GM23338 (cell line): Measurements from ENCODE around the gene SUN5. TPM values are rescaled to one million over a fixed set of nuclear protein-coding genes. Genes with fewer than 3 reads are reported as not detected.

Experiments
- ATAC-seq: fragments of 200-7000 bp; cut with Tn5 transposase; 3 replicates; pipeline ENCODE4 v1.9.1; 2020
- DNase-seq: peaks from one replicate; pipeline ENCODE4 v3.0.0-alpha.2; 2015; ENCODE audit warnings: low spot score
- H2AFZ ChIP-seq: fragments of 200-600 bp; sonication (generic); 2 replicates; pipeline ENCODE4 v1.8.0; 2016; ENCODE audit warnings: antibody characterized with exemption, mild to moderate bottlenecking, moderate library complexity
- H3F3A ChIP-seq: fragments of 200-600 bp; sonication (generic); replicated peaks from 2 replicates; pipeline ENCODE4 v1.8.0; 2017; ENCODE audit warnings: antibody characterized with exemption, mixed run types, low read depth
- H3K27ac ChIP-seq: fragments of 200-600 bp; sonication (generic); 2 replicates; pipeline ENCODE4 v1.6.1; 2016; ENCODE audit warnings: low read depth
- H3K27me3 ChIP-seq: fragments of 200-600 bp; sonication (generic); 2 replicates; pipeline ENCODE4 v1.8.0; 2016; ENCODE audit warnings: mild to moderate bottlenecking, mixed run types, moderate library complexity; ENCODE audit not compliant: insufficient read depth
- H3K36me3 ChIP-seq: fragments of 200-600 bp; sonication (generic); 2 replicates; pipeline ENCODE4 v1.8.0; 2016; ENCODE audit warnings: mild to moderate bottlenecking; ENCODE audit not compliant: insufficient read depth
- H3K4me1 ChIP-seq: fragments of 200-600 bp; sonication (generic); 2 replicates; pipeline ENCODE4 v1.8.0; 2016; ENCODE audit warnings: mild to moderate bottlenecking, moderate library complexity; ENCODE audit not compliant: insufficient read depth
- H3K4me2 ChIP-seq: fragments of 200-600 bp; sonication (generic); 2 replicates; pipeline ENCODE4 v1.7.1; 2017; ENCODE audit warnings: mixed run types
- H3K4me3 ChIP-seq: fragments of 200-600 bp; sonication (generic); 2 replicates; pipeline ENCODE4 v1.6.1; 2016; ENCODE audit warnings: mixed run types
- H3K79me2 ChIP-seq: fragments of 200-600 bp; sonication (generic); replicated peaks from 2 replicates; pipeline ENCODE4 v1.8.0; 2017; ENCODE audit warnings: mild to moderate bottlenecking; ENCODE audit not compliant: insufficient read depth
- H3K9me2 ChIP-seq: fragments of 200-600 bp; sonication (generic); 2 replicates; pipeline ENCODE4 v1.8.0; 2017; ENCODE audit not compliant: insufficient read depth
- H4K20me1 ChIP-seq: fragments of 200-600 bp; sonication (generic); replicated peaks from 2 replicates; pipeline ENCODE4 v1.8.0; 2017; ENCODE audit warnings: mild to moderate bottlenecking; ENCODE audit not compliant: insufficient read depth
- H3K27ac Mint-ChIP-seq: 2 replicates; pipeline ENCODE4 v1.8.0; 2020; ENCODE audit warnings: inconsistent platforms, mild to moderate bottlenecking, moderate library complexity, mixed read lengths
- H3K27me3 Mint-ChIP-seq: 3 replicates; pipeline ENCODE4 v1.8.0; 2022; ENCODE audit warnings: low read depth, mild to moderate bottlenecking, moderate library complexity, mixed read lengths, inconsistent platforms; ENCODE audit not compliant: insufficient read depth, poor library complexity
- H3K36me3 Mint-ChIP-seq: 3 replicates; pipeline ENCODE4 v1.8.0; 2021; ENCODE audit warnings: low read depth, mild to moderate bottlenecking, inconsistent platforms, moderate library complexity, mixed read lengths
- H3K4me1 Mint-ChIP-seq: 3 replicates; pipeline ENCODE4 v1.8.0; 2020; ENCODE audit warnings: mild to moderate bottlenecking, inconsistent platforms, mixed read lengths
- H3K4me3 Mint-ChIP-seq: 3 replicates; pipeline ENCODE4 v1.8.0; 2021; ENCODE audit warnings: moderate library complexity, mild to moderate bottlenecking, inconsistent platforms, mixed read lengths
- H3K9me3 Mint-ChIP-seq: 3 replicates; pipeline ENCODE4 v1.8.0; 2020; ENCODE audit warnings: moderate library complexity, mild to moderate bottlenecking, inconsistent platforms, mixed read lengths
- CREB1 ChIP-seq: fragments of 250-450 bp; sonication (Bioruptor Pico); IDR thresholded peaks from 2 replicates; pipeline ENCODE4 v1.5.0; 2020; ENCODE audit warnings: low read depth, mild to moderate bottlenecking, moderate library complexity
- EZH2 ChIP-seq: fragments of 200-600 bp; sonication (generic); IDR thresholded peaks from one replicate; pipeline ENCODE4 v1.8.0; 2017; ENCODE audit warnings: antibody characterized with exemption, mild to moderate bottlenecking, low read depth; ENCODE audit not compliant: unreplicated experiment
- EZH2phosphoT487 ChIP-seq: fragments of 200-600 bp; sonication (generic); IDR thresholded peaks from one replicate; pipeline ENCODE4 v1.8.1; 2018; ENCODE audit warnings: antibody characterized with exemption; ENCODE audit not compliant: unreplicated experiment
- JUNB ChIP-seq: IDR thresholded peaks from one replicate; pipeline ENCODE4 v1.6.1; 2016; ENCODE audit warnings: antibody characterized with exemption; ENCODE audit not compliant: unreplicated experiment
- NANOG ChIP-seq: IDR thresholded peaks from 2 replicates; pipeline ENCODE4 v1.6.1; 2016; ENCODE audit warnings: antibody characterized with exemption, borderline replicate concordance
- POLR2AphosphoS5 ChIP-seq: IDR thresholded peaks from 2 replicates; pipeline ENCODE4 v1.6.1; 2016; ENCODE audit warnings: antibody characterized with exemption, low read depth
- STAT1 ChIP-seq: IDR thresholded peaks from one replicate; pipeline ENCODE4 v1.6.1; 2016; ENCODE audit warnings: antibody characterized with exemption; ENCODE audit not compliant: unreplicated experiment
- ZNF114 ChIP-seq: fragments of 250-450 bp; sonication (Bioruptor Pico); IDR thresholded peaks from 2 replicates; pipeline ENCODE4 v1.5.0; 2020; ENCODE audit warnings: mild to moderate bottlenecking, moderate library complexity
- ZNF331 ChIP-seq: fragments of 250-450 bp; sonication (Bioruptor Pico); IDR thresholded peaks from 2 replicates; pipeline ENCODE4 v1.5.0; 2020; ENCODE audit warnings: low read depth, mild to moderate bottlenecking, moderate library complexity
- polyA plus RNA-seq: library from polyadenylated mRNA; unstranded; fragments of >200 nt; fragmentation: Nextera tagmentation; extraction: Ambion mirVana; gene quantifications from 2 replicates; pipeline ENCODE4 v1.2.1, GENCODE V29; 2016
- total RNA-seq: library from RNA; depleted of rRNA; stranded (reverse); fragments of >200 nt; shearing (Covaris generic); gene quantifications from 2 replicates; pipeline ENCODE4 v1.2.3, GENCODE V29; 2014
- TF ChIP-seq, protein P1 (sequence below): fragments of 250-450 bp; sonication (Bioruptor Pico); IDR thresholded peaks from 2 replicates; pipeline ENCODE4 v1.5.0; 2020; ENCODE audit warnings: mild to moderate bottlenecking, moderate library complexity
- TF ChIP-seq, protein P2 (sequence below): IDR thresholded peaks from 2 replicates; pipeline ENCODE4 v1.6.1; 2016; ENCODE audit warnings: antibody characterized with exemption
- TF ChIP-seq, protein P3 (sequence below): IDR thresholded peaks from one replicate; pipeline ENCODE4 v1.6.1; 2018; ENCODE audit warnings: antibody characterized with exemption; ENCODE audit not compliant: unreplicated experiment
- TF ChIP-seq, protein P4 (sequence below), 2 experiments: fragments of 200-600 bp in 1 of 2; sonication (generic) in 1 of 2; conservative IDR thresholded peaks; 2 replicates each; pipeline versions ENCODE4 v1.5.1 to v1.6.1; 2016 to 2017; ENCODE audit warnings: antibody characterized with exemption in 2 of 2, low read depth in 2 of 2, mild to moderate bottlenecking in 2 of 2, moderate library complexity in 1 of 2

SUN5 gene
- total and polyA plus RNA-seq, 2 experiments from 2014 or later, result not detected

DNA sequence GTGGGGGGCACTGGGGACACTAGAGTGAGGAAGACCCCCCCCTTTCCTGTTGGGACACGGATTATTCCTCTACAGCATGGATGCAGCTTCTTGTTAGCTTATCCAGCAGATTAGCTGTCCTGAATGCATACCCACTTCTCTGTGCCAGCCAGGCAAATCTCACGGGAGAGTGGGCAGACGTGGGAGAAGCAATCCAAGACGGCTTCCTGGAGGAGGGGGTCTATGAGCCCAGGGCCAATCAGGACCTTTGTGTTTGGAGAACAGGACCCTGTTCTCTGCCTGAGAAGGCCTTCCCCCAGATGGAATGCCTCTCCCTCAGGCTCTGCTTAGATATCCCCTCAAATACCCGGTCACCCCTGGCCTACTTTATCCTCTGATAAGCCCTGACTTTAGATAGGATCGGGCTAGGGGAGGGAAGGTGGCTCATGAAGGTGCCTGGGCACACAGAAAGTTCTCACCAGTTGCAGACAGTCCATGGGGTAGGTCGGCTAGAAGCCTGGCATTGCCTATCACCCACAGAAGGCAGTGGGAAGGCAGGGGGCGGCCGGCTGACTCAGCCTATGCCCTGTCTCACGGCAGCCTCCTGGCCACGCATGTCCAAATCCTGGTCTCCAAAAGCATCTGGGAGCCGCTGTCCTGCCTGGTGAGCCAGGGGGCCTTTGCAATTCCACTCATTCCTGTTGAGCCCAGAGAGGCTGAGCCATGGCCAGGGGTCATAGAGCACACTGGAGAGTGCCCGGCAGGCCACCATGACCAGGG is 34.7 kb downstream of the SUN5 start:
- TF ChIP-seq CREB1 (no peak), EZH2phosphoT487 (no peak), ZNF114 (CRISPR knock-in tag) (no peak), STAT1 (no peak), EZH2 (no peak), POLR2AphosphoS5 (no peak), NANOG (no peak), ZNF331 (CRISPR knock-in tag) (no peak), JUNB (no peak)
- TF ChIP-seq, protein P1, sequence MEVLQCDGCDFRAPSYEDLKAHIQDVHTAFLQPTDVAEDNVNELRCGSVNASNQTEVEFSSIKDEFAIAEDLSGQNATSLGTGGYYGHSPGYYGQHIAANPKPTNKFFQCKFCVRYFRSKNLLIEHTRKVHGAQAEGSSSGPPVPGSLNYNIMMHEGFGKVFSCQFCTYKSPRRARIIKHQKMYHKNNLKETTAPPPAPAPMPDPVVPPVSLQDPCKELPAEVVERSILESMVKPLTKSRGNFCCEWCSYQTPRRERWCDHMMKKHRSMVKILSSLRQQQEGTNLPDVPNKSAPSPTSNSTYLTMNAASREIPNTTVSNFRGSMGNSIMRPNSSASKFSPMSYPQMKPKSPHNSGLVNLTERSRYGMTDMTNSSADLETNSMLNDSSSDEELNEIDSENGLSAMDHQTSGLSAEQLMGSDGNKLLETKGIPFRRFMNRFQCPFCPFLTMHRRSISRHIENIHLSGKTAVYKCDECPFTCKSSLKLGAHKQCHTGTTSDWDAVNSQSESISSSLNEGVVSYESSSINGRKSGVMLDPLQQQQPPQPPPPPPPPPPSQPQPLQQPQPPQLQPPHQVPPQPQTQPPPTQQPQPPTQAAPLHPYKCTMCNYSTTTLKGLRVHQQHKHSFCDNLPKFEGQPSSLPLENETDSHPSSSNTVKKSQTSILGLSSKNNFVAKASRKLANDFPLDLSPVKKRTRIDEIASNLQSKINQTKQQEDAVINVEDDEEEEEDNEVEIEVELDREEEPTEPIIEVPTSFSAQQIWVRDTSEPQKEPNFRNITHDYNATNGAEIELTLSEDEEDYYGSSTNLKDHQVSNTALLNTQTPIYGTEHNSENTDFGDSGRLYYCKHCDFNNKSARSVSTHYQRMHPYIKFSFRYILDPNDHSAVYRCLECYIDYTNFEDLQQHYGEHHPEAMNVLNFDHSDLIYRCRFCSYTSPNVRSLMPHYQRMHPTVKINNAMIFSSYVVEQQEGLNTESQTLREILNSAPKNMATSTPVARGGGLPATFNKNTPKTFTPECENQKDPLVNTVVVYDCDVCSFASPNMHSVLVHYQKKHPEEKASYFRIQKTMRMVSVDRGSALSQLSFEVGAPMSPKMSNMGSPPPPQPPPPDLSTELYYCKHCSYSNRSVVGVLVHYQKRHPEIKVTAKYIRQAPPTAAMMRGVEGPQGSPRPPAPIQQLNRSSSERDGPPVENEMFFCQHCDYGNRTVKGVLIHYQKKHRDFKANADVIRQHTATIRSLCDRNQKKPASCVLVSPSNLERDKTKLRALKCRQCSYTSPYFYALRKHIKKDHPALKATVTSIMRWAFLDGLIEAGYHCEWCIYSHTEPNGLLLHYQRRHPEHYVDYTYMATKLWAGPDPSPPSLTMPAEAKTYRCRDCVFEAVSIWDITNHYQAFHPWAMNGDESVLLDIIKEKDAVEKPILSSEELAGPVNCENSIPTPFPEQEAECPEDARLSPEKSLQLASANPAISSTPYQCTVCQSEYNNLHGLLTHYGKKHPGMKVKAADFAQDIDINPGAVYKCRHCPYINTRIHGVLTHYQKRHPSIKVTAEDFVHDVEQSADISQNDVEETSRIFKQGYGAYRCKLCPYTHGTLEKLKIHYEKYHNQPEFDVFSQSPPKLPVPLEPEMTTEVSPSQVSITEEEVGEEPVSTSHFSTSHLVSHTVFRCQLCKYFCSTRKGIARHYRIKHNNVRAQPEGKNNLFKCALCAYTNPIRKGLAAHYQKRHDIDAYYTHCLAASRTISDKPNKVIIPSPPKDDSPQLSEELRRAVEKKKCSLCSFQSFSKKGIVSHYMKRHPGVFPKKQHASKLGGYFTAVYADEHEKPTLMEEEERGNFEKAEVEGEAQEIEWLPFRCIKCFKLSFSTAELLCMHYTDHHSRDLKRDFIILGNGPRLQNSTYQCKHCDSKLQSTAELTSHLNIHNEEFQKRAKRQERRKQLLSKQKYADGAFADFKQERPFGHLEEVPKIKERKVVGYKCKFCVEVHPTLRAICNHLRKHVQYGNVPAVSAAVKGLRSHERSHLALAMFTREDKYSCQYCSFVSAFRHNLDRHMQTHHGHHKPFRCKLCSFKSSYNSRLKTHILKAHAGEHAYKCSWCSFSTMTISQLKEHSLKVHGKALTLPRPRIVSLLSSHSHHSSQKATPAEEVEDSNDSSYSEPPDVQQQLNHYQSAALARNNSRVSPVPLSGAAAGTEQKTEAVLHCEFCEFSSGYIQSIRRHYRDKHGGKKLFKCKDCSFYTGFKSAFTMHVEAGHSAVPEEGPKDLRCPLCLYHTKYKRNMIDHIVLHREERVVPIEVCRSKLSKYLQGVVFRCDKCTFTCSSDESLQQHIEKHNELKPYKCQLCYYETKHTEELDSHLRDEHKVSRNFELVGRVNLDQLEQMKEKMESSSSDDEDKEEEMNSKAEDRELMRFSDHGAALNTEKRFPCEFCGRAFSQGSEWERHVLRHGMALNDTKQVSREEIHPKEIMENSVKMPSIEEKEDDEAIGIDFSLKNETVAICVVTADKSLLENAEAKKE (CRISPR knock-in tag), result no peak
- TF ChIP-seq, protein P2, sequence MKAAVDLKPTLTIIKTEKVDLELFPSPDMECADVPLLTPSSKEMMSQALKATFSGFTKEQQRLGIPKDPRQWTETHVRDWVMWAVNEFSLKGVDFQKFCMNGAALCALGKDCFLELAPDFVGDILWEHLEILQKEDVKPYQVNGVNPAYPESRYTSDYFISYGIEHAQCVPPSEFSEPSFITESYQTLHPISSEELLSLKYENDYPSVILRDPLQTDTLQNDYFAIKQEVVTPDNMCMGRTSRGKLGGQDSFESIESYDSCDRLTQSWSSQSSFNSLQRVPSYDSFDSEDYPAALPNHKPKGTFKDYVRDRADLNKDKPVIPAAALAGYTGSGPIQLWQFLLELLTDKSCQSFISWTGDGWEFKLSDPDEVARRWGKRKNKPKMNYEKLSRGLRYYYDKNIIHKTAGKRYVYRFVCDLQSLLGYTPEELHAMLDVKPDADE, result no peak
- TF ChIP-seq, protein P3, sequence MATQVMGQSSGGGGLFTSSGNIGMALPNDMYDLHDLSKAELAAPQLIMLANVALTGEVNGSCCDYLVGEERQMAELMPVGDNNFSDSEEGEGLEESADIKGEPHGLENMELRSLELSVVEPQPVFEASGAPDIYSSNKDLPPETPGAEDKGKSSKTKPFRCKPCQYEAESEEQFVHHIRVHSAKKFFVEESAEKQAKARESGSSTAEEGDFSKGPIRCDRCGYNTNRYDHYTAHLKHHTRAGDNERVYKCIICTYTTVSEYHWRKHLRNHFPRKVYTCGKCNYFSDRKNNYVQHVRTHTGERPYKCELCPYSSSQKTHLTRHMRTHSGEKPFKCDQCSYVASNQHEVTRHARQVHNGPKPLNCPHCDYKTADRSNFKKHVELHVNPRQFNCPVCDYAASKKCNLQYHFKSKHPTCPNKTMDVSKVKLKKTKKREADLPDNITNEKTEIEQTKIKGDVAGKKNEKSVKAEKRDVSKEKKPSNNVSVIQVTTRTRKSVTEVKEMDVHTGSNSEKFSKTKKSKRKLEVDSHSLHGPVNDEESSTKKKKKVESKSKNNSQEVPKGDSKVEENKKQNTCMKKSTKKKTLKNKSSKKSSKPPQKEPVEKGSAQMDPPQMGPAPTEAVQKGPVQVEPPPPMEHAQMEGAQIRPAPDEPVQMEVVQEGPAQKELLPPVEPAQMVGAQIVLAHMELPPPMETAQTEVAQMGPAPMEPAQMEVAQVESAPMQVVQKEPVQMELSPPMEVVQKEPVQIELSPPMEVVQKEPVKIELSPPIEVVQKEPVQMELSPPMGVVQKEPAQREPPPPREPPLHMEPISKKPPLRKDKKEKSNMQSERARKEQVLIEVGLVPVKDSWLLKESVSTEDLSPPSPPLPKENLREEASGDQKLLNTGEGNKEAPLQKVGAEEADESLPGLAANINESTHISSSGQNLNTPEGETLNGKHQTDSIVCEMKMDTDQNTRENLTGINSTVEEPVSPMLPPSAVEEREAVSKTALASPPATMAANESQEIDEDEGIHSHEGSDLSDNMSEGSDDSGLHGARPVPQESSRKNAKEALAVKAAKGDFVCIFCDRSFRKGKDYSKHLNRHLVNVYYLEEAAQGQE, result no peak
- TF ChIP-seq, protein P4, sequence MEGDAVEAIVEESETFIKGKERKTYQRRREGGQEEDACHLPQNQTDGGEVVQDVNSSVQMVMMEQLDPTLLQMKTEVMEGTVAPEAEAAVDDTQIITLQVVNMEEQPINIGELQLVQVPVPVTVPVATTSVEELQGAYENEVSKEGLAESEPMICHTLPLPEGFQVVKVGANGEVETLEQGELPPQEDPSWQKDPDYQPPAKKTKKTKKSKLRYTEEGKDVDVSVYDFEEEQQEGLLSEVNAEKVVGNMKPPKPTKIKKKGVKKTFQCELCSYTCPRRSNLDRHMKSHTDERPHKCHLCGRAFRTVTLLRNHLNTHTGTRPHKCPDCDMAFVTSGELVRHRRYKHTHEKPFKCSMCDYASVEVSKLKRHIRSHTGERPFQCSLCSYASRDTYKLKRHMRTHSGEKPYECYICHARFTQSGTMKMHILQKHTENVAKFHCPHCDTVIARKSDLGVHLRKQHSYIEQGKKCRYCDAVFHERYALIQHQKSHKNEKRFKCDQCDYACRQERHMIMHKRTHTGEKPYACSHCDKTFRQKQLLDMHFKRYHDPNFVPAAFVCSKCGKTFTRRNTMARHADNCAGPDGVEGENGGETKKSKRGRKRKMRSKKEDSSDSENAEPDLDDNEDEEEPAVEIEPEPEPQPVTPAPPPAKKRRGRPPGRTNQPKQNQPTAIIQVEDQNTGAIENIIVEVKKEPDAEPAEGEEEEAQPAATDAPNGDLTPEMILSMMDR (conservative IDR thresholded peaks at IDR 0.05; ENCODE audit: low read depth in 2 of 2), result no peak
- H3F3A ChIP-seq, result 0 out of 2 replicates have a peak, but pooled peaks cover 10% of the 10 kb centered on the region
- H3K27me3 ChIP-seq, result no peaks in the 10 kb centered on the region
- no peak overlapping the region for H3K4me3 Mint-ChIP-seq
- no peaks in the 10 kb centered on the region for H3K79me2 ChIP-seq
- peaks cover 2% of the 10 kb centered on the region for H3K4me1 Mint-ChIP-seq
- H3K9me2 ChIP-seq, result no peaks in the 10 kb centered on the region
- H3K4me1 ChIP-seq, result peaks cover 26% of the 10 kb centered on the region
- no peak overlapping the region for H2AFZ ChIP-seq
- no peak overlapping the region for H3K4me3 ChIP-seq
- no peaks in the 10 kb centered on the region for H3K36me3 Mint-ChIP-seq
- H3K36me3 ChIP-seq, result no peaks in the 10 kb centered on the region
- ATAC-seq, result no peak
- no peak overlapping the region for H3K4me2 ChIP-seq
- no peak overlapping the region for H3K27ac Mint-ChIP-seq
- no peaks in the 10 kb centered on the region for H3K9me3 Mint-ChIP-seq
- H3K27me3 Mint-ChIP-seq, result peaks cover 9% of the 10 kb centered on the region
- no peaks in the 10 kb centered on the region for H4K20me1 ChIP-seq
- no peak for DNase-seq
- no peak overlapping the region for H3K27ac ChIP-seq
